GM19035 (cell line): ENCODE measurements around the gene AQP9.

ENCODE experiments used
- ATAC-seq: cut with Tn5 transposase; IDR thresholded peaks from one replicate; pipeline ENCODE4 v1.9.1; 2021; ENCODE audit not compliant: unreplicated experiment

The AQP9 gene

DNA sequence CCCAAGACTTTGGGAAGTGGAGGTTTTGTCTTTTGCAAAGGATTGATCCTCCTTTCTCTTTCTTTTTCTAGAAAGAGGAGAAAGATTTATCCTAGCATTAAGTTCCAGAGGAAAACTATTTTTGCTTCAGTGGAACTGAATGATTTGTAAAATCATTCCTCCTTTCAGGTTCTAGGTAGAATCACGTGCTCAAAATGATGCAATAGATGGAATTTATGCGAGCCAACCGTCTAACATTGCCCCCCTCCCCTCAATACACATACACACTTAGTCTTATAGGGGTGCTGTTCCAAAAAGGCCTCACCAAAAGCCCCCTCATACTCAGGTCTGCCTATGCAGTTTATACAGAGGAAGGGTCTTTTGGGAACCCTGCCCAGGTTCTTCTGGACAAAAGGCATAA lies 85.3 kb downstream of the AQP9 start:
- no peak for ATAC-seq

DNA sequence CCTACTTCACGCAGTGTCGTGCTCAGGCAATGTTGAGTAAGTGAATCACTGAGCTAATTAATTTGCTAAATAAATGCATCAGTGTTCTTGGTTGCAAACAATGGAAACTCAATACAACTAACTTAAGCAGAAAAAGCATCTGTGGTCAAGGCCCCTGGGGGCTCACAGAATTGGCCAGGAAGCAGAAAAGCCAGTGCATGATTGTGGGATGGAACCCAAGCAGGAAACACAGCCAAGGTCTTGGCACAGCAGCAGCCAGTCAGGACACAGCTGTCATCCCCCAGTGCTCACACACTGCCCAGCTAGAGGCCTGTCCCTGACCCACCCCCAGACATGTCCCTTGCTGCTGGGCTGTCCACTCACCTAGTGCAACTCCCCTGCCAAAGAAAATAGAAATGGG lies 85.9 kb downstream of the AQP9 start:
- no peak for ATAC-seq

DNA sequence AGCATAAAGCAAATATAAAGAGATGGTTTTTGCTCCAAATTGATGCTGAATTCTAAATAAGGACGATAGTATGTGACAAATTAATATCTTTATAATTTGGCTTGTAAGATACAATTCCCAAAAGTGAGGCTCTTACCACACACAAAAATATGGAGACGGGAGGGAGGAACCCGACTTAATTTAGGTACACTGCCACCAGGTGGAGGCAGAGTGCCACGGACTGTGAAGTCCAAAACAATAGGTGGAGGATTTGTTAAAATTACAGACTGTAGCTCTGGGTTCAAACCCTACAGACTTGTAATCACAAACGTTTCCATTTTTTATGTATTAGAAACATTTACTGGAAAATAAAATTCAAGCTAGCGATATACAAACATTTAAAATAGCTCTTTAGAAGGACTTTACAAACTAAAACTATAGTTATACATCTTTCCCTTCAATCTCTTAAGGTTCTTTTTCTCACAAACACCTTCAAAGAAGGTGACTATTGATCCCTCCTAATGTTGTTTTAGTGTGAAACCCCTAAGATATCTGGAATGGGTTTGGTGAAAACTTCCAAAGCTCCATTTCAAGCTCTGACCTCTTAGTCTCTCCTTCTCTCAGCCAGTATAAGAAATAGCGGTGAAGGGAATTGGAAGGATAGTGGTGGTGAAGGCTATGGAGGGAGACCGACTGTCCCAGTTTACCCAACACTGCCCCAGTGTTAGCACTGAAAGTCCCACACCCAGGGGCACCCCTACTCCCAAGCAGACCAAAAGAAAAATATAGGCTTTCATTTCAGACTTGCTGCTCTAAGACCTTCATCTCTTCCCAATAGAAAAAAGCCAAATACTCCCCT lies 89.7 kb downstream of the AQP9 start:
- ATAC-seq, result no peak

DNA sequence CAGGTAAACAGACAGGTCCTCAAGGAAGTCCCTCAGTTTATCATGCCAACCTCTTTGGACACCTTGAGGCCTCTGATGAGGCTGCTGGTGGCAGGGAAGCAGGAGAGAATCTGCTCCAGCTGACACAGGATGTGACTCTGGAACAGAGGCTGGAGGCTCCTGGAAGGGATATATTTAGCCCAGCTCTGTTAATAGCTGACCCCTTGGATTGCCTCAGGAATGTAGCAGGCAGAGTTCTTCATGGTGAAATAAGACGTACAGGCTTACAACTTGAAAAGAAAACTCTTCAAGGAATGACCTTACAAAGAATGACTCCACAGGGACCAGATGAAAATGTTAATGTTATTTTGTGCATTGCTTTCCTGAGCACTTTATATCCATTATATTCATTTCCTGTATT lies 90.5 kb downstream of the AQP9 start:
- ATAC-seq, result no peak

DNA sequence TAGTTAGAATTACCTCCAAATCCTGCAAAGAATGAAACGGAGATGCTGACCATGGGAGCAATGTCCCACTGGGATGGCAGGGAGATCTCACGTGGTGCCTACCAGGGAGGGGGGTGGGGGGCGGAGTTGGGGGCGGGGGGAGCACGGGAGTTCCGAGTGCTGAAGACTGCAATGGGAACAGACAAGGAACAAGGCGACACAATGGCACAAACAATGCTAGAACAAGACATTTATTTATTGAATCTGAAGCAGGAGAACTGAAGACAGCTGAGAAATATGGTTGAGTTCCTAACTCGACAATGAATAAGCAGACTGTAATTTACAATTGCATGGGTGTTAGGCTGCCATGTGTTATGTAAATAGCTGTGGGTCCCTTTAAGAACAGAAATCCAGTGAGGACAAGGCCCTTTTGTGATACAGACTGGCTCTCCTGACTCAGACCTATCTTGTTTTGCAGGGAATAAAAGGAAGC lies 91.2 kb downstream of the AQP9 start:
- ATAC-seq, result no peak

DNA sequence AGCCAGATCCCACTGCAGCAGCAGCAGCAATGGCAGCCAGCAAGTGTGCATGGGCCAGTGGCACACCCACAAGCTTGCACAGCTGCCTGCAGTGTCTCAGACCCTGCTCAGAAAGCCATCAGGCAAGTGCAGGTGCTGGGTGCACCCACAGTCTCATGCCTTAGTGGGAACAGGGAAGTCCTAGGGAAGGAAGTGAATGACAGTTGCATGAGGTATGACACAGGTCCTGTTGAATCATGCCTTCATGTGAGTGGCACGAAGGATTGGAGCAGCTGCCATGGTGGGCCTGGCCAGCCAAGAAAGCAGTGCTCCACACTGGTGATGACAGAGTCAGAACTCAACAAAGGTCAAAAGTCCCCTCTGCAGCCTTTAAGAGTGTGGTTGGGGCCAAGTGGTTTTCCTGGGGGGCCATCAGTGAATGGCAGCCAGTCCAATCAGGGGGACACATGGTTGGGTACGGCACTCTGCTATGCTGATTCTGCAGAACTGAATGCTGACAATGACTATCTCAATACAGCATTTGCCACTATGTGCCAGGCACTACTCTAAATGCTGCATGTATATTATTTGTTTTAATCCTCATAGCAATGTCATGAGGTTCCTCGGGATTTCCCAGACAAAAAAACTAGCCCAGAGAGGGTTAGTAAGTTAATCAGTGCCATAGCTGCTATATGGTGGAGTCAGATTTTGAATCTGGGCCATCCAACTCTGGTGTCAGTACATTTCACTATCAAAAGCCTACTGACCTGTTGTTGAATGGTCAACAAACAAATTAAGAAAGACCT lies 94.3 kb downstream of the AQP9 start:
- ATAC-seq, result no peak

DNA sequence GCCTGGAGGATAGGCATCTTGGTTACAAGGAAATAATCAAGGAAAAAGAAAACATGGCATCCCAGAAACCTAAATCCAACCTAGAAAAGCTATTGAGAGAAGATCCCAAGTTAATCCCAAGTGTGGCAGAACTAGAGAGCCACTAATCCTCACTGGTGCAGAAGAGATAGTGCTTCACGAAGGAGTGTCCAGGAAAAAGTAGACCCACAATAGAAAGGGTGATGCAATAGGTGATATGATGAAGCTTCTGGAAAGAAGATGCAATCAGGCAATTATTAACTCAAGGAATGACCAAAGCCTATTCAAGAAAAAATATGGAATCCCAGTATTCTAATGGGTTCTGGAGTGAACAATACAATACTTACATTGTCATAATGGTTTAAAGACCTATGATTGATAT lies 95.2 kb downstream of the AQP9 start:
- no peak for ATAC-seq
